HUES6 (cell line): ENCODE measurements around the gene TRABD2B.

ENCODE experiments used
- H3K27ac ChIP-seq: 2 replicates; pipeline ENCODE4 v1.7.0; 2013; ENCODE audit warnings: low read depth, mild to moderate bottlenecking, low read length, inconsistent platforms
- H3K27me3 ChIP-seq: 2 replicates; pipeline ENCODE4 v1.6.1; 2013; ENCODE audit warnings: low read length; ENCODE audit not compliant: control insufficient read depth, insufficient read depth
- H3K36me3 ChIP-seq: 2 replicates; pipeline ENCODE4 v1.6.1; 2013; ENCODE audit warnings: low read length; ENCODE audit not compliant: control insufficient read depth, insufficient read depth
- H3K4me1 ChIP-seq: 2 replicates; pipeline ENCODE4 v1.6.1; 2013; ENCODE audit warnings: low read length; ENCODE audit not compliant: control insufficient read depth, insufficient read depth
- H3K4me3 ChIP-seq: 2 replicates; pipeline ENCODE4 v1.5.1; 2013; ENCODE audit warnings: low read depth, low read length
- H3K9ac ChIP-seq: one replicate; pipeline ENCODE4 v1.6.1; 2013; ENCODE audit warnings: mild to moderate bottlenecking, low read length
- H3K9me3 ChIP-seq: 2 replicates; pipeline ENCODE4 v1.6.1; 2013; ENCODE audit warnings: low read depth, low read length; ENCODE audit not compliant: control insufficient read depth, insufficient read depth

The TRABD2B gene

GRCh38 chr1:48031676-48032075, 34.5 kb upstream of the TRABD2B start:
- Histone ChIP-seq H3K9ac (no peak overlapping the region), H3K4me3 (no peak overlapping the region), H3K9me3 (no peaks in the 10 kb centered on the region), H3K27me3 (peaks cover 20% of the 10 kb centered on the region; the same call in 1 of the 2 replicates), H3K4me1 (peaks cover 20% of the 10 kb centered on the region), H3K36me3 (no peaks in the 10 kb centered on the region), H3K27ac (no peak overlapping the region)

GRCh38 chr1:48030696-48031365, 33.6 kb upstream of the TRABD2B start:
- Histone ChIP-seq H3K9ac (no peak overlapping the region), H3K4me1 (peaks cover 28% of the 10 kb centered on the region), H3K9me3 (no peaks in the 10 kb centered on the region), H3K27ac (no peak overlapping the region), H3K36me3 (no peaks in the 10 kb centered on the region), H3K4me3 (no peak overlapping the region), H3K27me3 (peaks cover 23% of the 10 kb centered on the region; the same call in 1 of the 2 replicates)

- Histone ChIP-seq H3K4me3 (no peak overlapping the region), H3K9ac (no peak overlapping the region), H3K9me3 (no peaks in the 10 kb centered on the region), H3K4me1 (peaks cover 34% of the 10 kb centered on the region), H3K36me3 (no peaks in the 10 kb centered on the region), H3K27ac (no peak overlapping the region), H3K27me3 (peaks cover 25% of the 10 kb centered on the region; the same call in 1 of the 2 replicates)
Measured at GRCh38 chr1:48030211-48030610, 33.0 kb upstream of the TRABD2B start.

- Histone ChIP-seq H3K9me3 (no peaks in the 10 kb centered on the region), H3K9ac (no peak overlapping the region), H3K27me3 (peaks cover 20% of the 10 kb centered on the region; the same call in 1 of the 2 replicates), H3K27ac (no peak overlapping the region), H3K36me3 (no peaks in the 10 kb centered on the region), H3K4me3 (no peak overlapping the region), H3K4me1 (peaks cover 46% of the 10 kb centered on the region)
Measured at GRCh38 chr1:48028218-48029069, 31.3 kb upstream of the TRABD2B start.

- Histone ChIP-seq H3K27me3 (peaks cover 18% of the 10 kb centered on the region; the same call in 1 of the 2 replicates), H3K27ac (no peak overlapping the region), H3K4me3 (no peak overlapping the region), H3K36me3 (no peaks in the 10 kb centered on the region), H3K4me1 (peaks cover 46% of the 10 kb centered on the region), H3K9me3 (no peaks in the 10 kb centered on the region), H3K9ac (no peak overlapping the region)
Measured at GRCh38 chr1:48027533-48027835, 30.3 kb upstream of the TRABD2B start.

GRCh38 chr1:48026701-48027532, 29.7 kb upstream of the TRABD2B start:
- peaks cover 46% of the 10 kb centered on the region for H3K4me1 ChIP-seq
- no peak overlapping the region for H3K27ac ChIP-seq
- H3K4me3 ChIP-seq, result no peak overlapping the region
- H3K36me3 ChIP-seq, result no peaks in the 10 kb centered on the region
- H3K9ac ChIP-seq, result no peak overlapping the region
- H3K27me3 ChIP-seq, result peaks cover 18% of the 10 kb centered on the region; the same call in 1 of the 2 replicates
- H3K9me3 ChIP-seq, result no peaks in the 10 kb centered on the region

- peaks cover 18% of the 10 kb centered on the region; the same call in 1 of the 2 replicates for H3K27me3 ChIP-seq
- H3K4me3 ChIP-seq, result no peak overlapping the region
- H3K4me1 ChIP-seq, result peaks cover 46% of the 10 kb centered on the region
- H3K36me3 ChIP-seq, result no peaks in the 10 kb centered on the region
- no peak overlapping the region for H3K27ac ChIP-seq
- no peaks in the 10 kb centered on the region for H3K9me3 ChIP-seq
- H3K9ac ChIP-seq, result no peak overlapping the region
Measured at GRCh38 chr1:48026275-48026674, 29.1 kb upstream of the TRABD2B start.

GRCh38 chr1:48025076-48025475, 27.9 kb upstream of the TRABD2B start:
- Histone ChIP-seq H3K4me1 (peaks cover 46% of the 10 kb centered on the region), H3K9me3 (no peaks in the 10 kb centered on the region), H3K27ac (no peak overlapping the region), H3K36me3 (no peaks in the 10 kb centered on the region), H3K4me3 (no peak overlapping the region), H3K9ac (no peak overlapping the region), H3K27me3 (peaks cover 15% of the 10 kb centered on the region; the same call in 1 of the 2 replicates)

- no peak overlapping the region for H3K9ac ChIP-seq
- peaks cover 16% of the 10 kb centered on the region; the same call in 1 of the 2 replicates for H3K27me3 ChIP-seq
- H3K4me1 ChIP-seq, result peaks cover 45% of the 10 kb centered on the region
- H3K4me3 ChIP-seq, result no peak overlapping the region
- H3K9me3 ChIP-seq, result no peaks in the 10 kb centered on the region
- no peaks in the 10 kb centered on the region for H3K36me3 ChIP-seq
- H3K27ac ChIP-seq, result no peak overlapping the region
Measured at GRCh38 chr1:48023488-48023887, 26.3 kb upstream of the TRABD2B start.

- Histone ChIP-seq H3K36me3 (no peaks in the 10 kb centered on the region), H3K4me3 (no peak overlapping the region), H3K9me3 (no peaks in the 10 kb centered on the region), H3K27me3 (peaks cover 16% of the 10 kb centered on the region; the same call in 1 of the 2 replicates), H3K9ac (no peak overlapping the region), H3K27ac (no peak overlapping the region), H3K4me1 (peaks cover 36% of the 10 kb centered on the region)
Measured at GRCh38 chr1:48022306-48022705, 25.1 kb upstream of the TRABD2B start.
